Glutamatergic neuron (in vitro differentiated cells): ENCODE results near the gene INTU. TPM values are rescaled to one million over a fixed set of nuclear protein-coding genes. Genes with fewer than 3 reads are reported as not detected.

Experiments used
- DNase-seq: peaks from one replicate; pipeline ENCODE4 v3.0.0; 2022
- H3K27ac Mint-ChIP-seq: one replicate; pipeline ENCODE4 v1.8.0; 2020; ENCODE audit warnings: mild to moderate bottlenecking, mixed read lengths, inconsistent platforms; ENCODE audit not compliant: unreplicated experiment
- H3K27me3 Mint-ChIP-seq: one replicate; pipeline ENCODE4 v1.8.0; 2020; ENCODE audit warnings: mild to moderate bottlenecking, moderate library complexity, mixed read lengths, inconsistent platforms; ENCODE audit not compliant: unreplicated experiment
- H3K36me3 Mint-ChIP-seq: one replicate; pipeline ENCODE4 v1.8.0; 2020; ENCODE audit warnings: mild to moderate bottlenecking, mixed read lengths, inconsistent platforms; ENCODE audit not compliant: unreplicated experiment
- H3K4me1 Mint-ChIP-seq: one replicate; pipeline ENCODE4 v1.8.0; 2020; ENCODE audit warnings: mild to moderate bottlenecking, low read depth, mixed read lengths, inconsistent platforms; ENCODE audit not compliant: unreplicated experiment
- H3K4me3 Mint-ChIP-seq: one replicate; pipeline ENCODE4 v1.8.0; 2020; ENCODE audit warnings: mild to moderate bottlenecking, mixed read lengths, inconsistent platforms; ENCODE audit not compliant: unreplicated experiment
- H3K9me3 Mint-ChIP-seq: one replicate; pipeline ENCODE4 v1.8.0; 2020; ENCODE audit warnings: mild to moderate bottlenecking, moderate library complexity, mixed read lengths, inconsistent platforms; ENCODE audit not compliant: unreplicated experiment
- CTCF ChIP-seq: fragments of 200-600 bp; sonication (generic); IDR thresholded peaks from one replicate; pipeline ENCODE4 v1.5.0; 2021; ENCODE audit not compliant: partially characterized antibody, unreplicated experiment
- total RNA-seq: library from RNA; stranded (reverse); fragmentation: NEBNext Ultra II Directional; extraction: Animal tissue kit (Norgen Biotek cat#: 25700); gene quantifications from one replicate; pipeline ENCODE4 v1.2.1, GENCODE V29; 2021; ENCODE audit not compliant: unreplicated experiment

Gene INTU
- total RNA-seq, 1 donor from 2014 or later: 6.3 TPM

DNA sequence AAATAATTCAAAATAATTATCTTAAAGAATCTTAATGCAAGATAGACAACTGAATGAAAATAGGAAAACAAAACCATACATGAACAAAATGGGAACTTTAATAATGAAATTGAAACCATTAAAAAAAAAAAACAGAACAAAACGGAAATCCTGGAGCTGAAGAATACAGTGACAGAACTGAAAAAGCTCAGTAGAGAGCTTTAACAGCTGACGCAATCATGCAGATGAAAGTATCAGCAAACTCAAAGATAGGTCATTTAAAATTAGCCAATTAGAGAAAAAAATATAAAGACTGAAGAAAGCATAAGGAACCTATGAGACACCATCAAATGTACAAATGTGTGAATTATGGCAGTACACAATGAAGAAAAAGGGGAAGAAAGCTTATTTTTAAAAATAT is 116.2 kb downstream of the INTU start:
- Mint-ChIP-seq H3K36me3 (peaks cover 6% of the 10 kb centered on the region), H3K27me3 (peaks cover 1% of the 10 kb centered on the region), H3K9me3 (peaks cover 5% of the 10 kb centered on the region), H3K27ac (no peak overlapping the region), H3K4me3 (no peak overlapping the region), H3K4me1 (no peaks in the 10 kb centered on the region)
- TF ChIP-seq CTCF: no peak
- no peak for DNase-seq

- Mint-ChIP-seq H3K27me3 (peaks cover 2% of the 10 kb centered on the region), H3K27ac (no peak overlapping the region), H3K4me1 (no peaks in the 10 kb centered on the region), H3K36me3 (peaks cover 4% of the 10 kb centered on the region), H3K9me3 (no peaks in the 10 kb centered on the region), H3K4me3 (no peak overlapping the region)
- no peak for DNase-seq
- no peak for TF ChIP-seq CTCF
Measured at GRCh38 chr4:127756906-127757305, 124.1 kb downstream of the INTU start.

- Mint-ChIP-seq H3K4me1 (no peaks in the 10 kb centered on the region), H3K9me3 (no peaks in the 10 kb centered on the region), H3K27ac (no peak overlapping the region), H3K4me3 (no peak overlapping the region), H3K36me3 (peaks cover 4% of the 10 kb centered on the region), H3K27me3 (peaks cover 2% of the 10 kb centered on the region)
- TF ChIP-seq CTCF: no peak
- no peak for DNase-seq
Measured at GRCh38 chr4:127759228-127759820, 126.6 kb downstream of the INTU start.

DNA sequence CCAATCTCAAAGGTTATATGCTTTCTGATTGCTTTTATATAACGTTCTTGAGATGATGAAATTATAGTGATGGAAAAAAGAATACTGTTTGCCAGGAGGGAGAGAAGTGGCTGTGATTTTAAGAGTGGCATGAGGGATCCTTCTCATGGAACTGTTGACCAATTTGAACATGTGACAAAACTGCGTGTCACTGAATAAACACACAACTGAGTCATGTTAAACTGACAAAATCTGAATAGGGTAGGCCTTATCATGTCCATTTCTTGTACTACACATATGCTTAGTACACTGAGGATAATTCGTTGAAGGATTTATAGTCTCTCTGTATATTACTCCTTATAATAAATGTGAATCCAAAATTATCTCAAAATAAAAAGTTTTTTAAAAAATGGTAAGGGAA is 127.1 kb downstream of the INTU start:
- no peak for DNase-seq
- Mint-ChIP-seq H3K27me3 (peaks cover 2% of the 10 kb centered on the region), H3K4me1 (no peaks in the 10 kb centered on the region), H3K27ac (no peak overlapping the region), H3K4me3 (no peak overlapping the region), H3K36me3 (peaks cover 4% of the 10 kb centered on the region), H3K9me3 (no peaks in the 10 kb centered on the region)
- TF ChIP-seq CTCF: no peak

DNA sequence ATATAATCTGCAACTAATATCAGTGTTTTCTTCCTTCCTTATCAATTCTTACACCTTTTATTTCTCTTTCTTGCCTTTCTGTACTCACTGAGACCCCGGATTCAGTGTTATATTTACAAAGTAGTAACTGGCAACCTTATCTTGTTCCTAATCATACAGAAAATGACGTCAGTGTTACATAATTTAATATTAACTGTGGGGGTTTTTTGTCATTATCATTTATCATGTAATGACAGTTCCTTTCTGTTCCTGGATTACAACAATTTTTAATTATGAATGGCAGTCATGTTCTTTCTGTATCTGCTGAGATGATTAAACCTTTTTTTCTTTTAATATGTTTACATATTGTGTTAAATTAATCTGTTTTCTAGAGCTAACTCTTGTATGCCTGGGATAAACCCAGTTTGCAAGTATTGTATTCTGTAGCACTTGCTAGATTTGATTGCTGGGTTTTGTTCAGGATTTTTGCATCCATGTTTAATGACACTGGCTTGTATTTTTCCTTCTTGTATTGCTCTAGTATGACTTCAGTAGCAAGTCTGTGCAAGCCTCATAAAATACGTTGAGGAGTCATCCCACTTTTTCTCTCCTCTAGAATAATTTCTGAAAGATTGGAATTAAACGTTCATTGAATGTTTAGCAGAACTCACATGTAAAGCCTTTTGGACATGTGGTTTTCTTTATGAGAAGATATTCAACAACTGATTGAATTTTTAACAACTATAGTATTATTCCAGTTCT is 138.9 kb downstream of the INTU start:
- no peak overlapping the region for H3K27ac Mint-ChIP-seq
- DNase-seq: no peak
- peaks cover 2% of the 10 kb centered on the region for H3K27me3 Mint-ChIP-seq
- no peaks in the 10 kb centered on the region for H3K36me3 Mint-ChIP-seq
- peaks cover 3% of the 10 kb centered on the region for H3K9me3 Mint-ChIP-seq
- no peak overlapping the region for H3K4me3 Mint-ChIP-seq
- H3K4me1 Mint-ChIP-seq: peaks cover 18% of the 10 kb centered on the region
- no peak for TF ChIP-seq CTCF
